Measurements from ENCODE around the gene CDCA7. TPM values are rescaled to one million over a fixed set of nuclear protein-coding genes. Genes with fewer than 3 reads are reported as not detected.

The CDCA7 gene
- total RNA-seq, 3 donors from 2014 or later = 0.16 to 3.2 (median 2.3) TPM

- TF ChIP-seq POLR2AphosphoS5 (IDR thresholded peaks at IDR 0.05) = peak in 1 of 3 donors; percentile 27
- TF ChIP-seq CTCF (IDR thresholded peaks at IDR 0.05) = peak; percentile 64 to 93 (median 91)
- TF ChIP-seq POLR2A (IDR thresholded peaks at IDR 0.05) = no peak
- intact Hi-C loops (cut with DNase I; ENCODE audit: low total_unique reads) = loop anchor here (10.0 kb wide), 1 partner anchor 942 kb away; no protein-coding TSS in a partner anchor
- peak; percentile 67 to 77 for DNase-seq (ENCODE audit: low spot score in 2 of 2)
- no peaks in the 10 kb centered on the region for H3K9me3 ChIP-seq
- no peaks in the 10 kb centered on the region for H3K4me1 ChIP-seq
- peak overlapping the region in 2 of 3 donors; percentile 27 to 59 for H3K4me3 ChIP-seq
- H3K27ac ChIP-seq = peak overlapping the region in 1 of 2 donors; percentile 69
- H3K36me3 ChIP-seq = no peaks in the 10 kb centered on the region
- peaks cover 0 to 40% of the 10 kb centered on the region in 2 donors for H3K27me3 ChIP-seq
These were observed 47.8 kb downstream of the CDCA7 start for GRCh38 chr2:173402405-173402974.

GRCh38 chr2:173404841-173405750, 50.4 kb downstream of the CDCA7 start:
- Histone ChIP-seq H3K27me3 (peaks cover 0 to 26% of the 10 kb centered on the region in 2 donors), H3K9me3 (no peaks in the 10 kb centered on the region), H3K4me1 (no peaks in the 10 kb centered on the region), H3K4me3 (no peak overlapping the region), H3K36me3 (no peaks in the 10 kb centered on the region), H3K27ac (no peak overlapping the region)
- TF ChIP-seq CTCF (IDR thresholded peaks at IDR 0.05) (no peak), POLR2AphosphoS5 (IDR thresholded peaks at IDR 0.05) (no peak), POLR2A (IDR thresholded peaks at IDR 0.05) (no peak)
- no peak for DNase-seq (ENCODE audit: low spot score in 2 of 2)
- intact Hi-C loops (cut with DNase I; ENCODE audit: low total_unique reads) = loop anchor here (10.0 kb wide), 1 partner anchor 940 kb away; no protein-coding TSS in a partner anchor

- H3K4me1 ChIP-seq = no peaks in the 10 kb centered on the region
- no peaks in the 10 kb centered on the region for H3K9me3 ChIP-seq
- no peaks in the 10 kb centered on the region for H3K36me3 ChIP-seq
- no peak for DNase-seq (ENCODE audit: low spot score in 2 of 2)
- intact Hi-C loops (cut with DNase I; ENCODE audit: low total_unique reads) = loop anchor here (10.0 kb wide), 1 partner anchor 938 kb away; no protein-coding TSS in a partner anchor
- H3K4me3 ChIP-seq = no peak overlapping the region
- no peak overlapping the region for H3K27ac ChIP-seq
- peaks cover 0 to 8% of the 10 kb centered on the region in 2 donors for H3K27me3 ChIP-seq
- TF ChIP-seq POLR2A (IDR thresholded peaks at IDR 0.05) (no peak), POLR2AphosphoS5 (IDR thresholded peaks at IDR 0.05) (no peak), CTCF (IDR thresholded peaks at IDR 0.05) (no peak)
These were observed 52.5 kb downstream of the CDCA7 start for GRCh38 chr2:173407176-173407575.

- DNase-seq (ENCODE audit: low spot score in 2 of 2) = no peak
- no peak overlapping the region for H3K4me3 ChIP-seq
- H3K4me1 ChIP-seq = no peaks in the 10 kb centered on the region
- no peaks in the 10 kb centered on the region for H3K9me3 ChIP-seq
- H3K27ac ChIP-seq = no peak overlapping the region
- TF ChIP-seq CTCF (IDR thresholded peaks at IDR 0.05) (no peak), POLR2A (IDR thresholded peaks at IDR 0.05) (no peak), POLR2AphosphoS5 (IDR thresholded peaks at IDR 0.05) (no peak)
- intact Hi-C loops (cut with DNase I; ENCODE audit: low total_unique reads) = loop anchor here (10.0 kb wide), 1 partner anchor 937 kb away; no protein-coding TSS in a partner anchor
- peaks cover 0 to 8% of the 10 kb centered on the region in 2 donors for H3K27me3 ChIP-seq
- H3K36me3 ChIP-seq = no peaks in the 10 kb centered on the region
These were observed 53.0 kb downstream of the CDCA7 start for GRCh38 chr2:173407646-173408045.

- H3K36me3 ChIP-seq = no peaks in the 10 kb centered on the region
- H3K27me3 ChIP-seq = no peaks in the 10 kb centered on the region
- H3K9me3 ChIP-seq = no peaks in the 10 kb centered on the region
- no peak overlapping the region for H3K27ac ChIP-seq
- TF ChIP-seq POLR2AphosphoS5 (IDR thresholded peaks at IDR 0.05) (no peak), POLR2A (IDR thresholded peaks at IDR 0.05) (no peak), CTCF (IDR thresholded peaks at IDR 0.05) (no peak)
- no peak for DNase-seq (ENCODE audit: low spot score in 2 of 2)
- no peak overlapping the region for H3K4me3 ChIP-seq
- intact Hi-C loops (cut with DNase I; ENCODE audit: low total_unique reads) = no loop called here
- no peaks in the 10 kb centered on the region for H3K4me1 ChIP-seq
These were observed 55.9 kb downstream of the CDCA7 start for GRCh38 chr2:173410579-173410978.
